ENCODE data around the gene EFHD1.

EFHD1 gene, protein sequence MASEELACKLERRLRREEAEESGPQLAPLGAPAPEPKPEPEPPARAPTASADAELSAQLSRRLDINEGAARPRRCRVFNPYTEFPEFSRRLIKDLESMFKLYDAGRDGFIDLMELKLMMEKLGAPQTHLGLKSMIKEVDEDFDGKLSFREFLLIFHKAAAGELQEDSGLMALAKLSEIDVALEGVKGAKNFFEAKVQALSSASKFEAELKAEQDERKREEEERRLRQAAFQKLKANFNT

GRCh38 chr2:232633413-232634205 is at the start of gene EFHD1:
EFHD1 (plus strand) TSS chr2:232633604; CDS start chr2:232633705, 101 bp downstream.
- peak; percentile 62 for DNase-seq

DNA sequence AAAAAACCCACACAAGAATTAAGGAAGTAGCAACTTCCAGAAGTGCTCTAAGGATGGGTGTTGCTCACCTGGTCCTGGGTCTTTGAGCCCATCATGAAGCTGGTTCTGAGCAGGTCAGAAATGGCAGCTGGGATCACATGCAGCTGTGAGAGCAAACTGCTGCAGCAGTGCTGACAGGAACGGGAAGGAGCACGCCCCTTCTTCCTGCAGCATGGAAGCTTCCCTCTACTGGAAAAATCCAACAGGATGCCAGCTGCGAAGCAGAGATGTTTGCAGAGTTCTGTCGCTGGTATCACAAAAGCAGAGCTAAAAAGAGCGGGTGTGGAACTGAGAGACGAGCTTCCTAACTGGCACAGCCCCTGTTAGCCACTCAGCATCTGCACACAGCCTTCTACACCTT is 49.2 kb upstream of the EFHD1 start:
- no peak for DNase-seq

GRCh38 chr2:232586943-232587505 is 46.4 kb upstream of the EFHD1 start:
- DNase-seq = no peak

GRCh38 chr2:232587512-232587911 is 45.9 kb upstream of the EFHD1 start:
- no peak for DNase-seq

DNA sequence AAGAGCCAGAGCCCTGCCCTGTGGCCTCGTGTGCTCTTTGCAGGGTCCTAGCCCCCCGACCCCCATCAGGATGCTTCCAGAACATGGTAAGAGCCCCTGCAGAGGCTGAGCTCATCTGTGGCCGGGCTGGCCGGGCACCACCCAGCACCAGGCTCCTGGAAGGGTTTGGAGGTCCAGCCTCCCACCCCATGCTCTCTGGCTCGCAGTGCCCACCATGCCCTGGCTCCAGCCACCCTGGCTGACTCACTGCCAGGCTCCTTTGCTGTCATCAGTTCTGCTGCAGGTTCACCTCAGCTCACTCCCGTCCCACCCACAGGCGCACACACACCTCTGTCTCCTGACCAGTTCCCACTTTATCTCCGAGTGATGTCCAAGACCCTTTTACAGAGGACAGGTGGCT is 45.4 kb upstream of the EFHD1 start:
- no peak for DNase-seq

DNA sequence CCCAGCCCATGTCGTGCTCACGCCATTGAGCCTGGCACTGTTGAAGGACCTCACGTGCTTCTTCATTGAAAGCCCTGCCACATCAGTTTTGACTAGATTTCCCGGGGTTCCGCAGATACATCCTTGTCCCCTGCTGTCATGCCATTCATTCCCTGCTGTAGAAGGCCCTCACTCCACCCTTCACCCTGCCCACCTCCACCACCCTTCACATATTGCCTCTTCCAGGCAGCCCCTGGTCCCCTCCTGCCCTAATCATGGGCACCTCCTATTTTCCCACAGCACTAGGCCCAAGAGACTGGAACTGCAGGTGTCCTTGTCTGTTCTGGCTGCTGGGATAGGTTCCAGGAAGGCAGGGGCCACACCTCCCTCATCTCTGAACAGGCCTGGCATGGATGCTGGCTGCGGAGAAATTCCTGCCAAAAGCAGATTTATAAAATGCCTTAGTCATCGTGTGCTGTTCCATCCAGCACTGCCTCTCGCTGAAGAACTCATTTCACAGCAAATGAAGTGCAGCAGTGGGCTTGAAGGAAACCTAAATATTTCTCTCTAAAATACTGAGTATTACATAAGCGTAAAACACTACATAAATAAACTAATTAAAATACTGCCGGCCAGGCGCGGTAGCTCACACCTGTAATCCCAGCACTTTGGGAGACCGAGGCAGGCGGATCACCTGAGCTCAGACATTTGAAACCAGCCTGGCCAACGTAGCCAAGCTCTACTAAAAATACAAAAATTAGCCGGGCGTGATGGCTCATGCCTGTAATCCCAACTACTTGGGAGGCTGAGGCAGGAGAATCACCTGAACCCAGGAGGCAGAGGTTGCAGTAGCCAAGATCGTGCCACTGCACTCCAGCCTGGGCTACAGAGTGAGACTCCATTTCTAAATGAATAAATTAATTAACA is 44.5 kb upstream of the EFHD1 start:
- no peak for DNase-seq

DNA sequence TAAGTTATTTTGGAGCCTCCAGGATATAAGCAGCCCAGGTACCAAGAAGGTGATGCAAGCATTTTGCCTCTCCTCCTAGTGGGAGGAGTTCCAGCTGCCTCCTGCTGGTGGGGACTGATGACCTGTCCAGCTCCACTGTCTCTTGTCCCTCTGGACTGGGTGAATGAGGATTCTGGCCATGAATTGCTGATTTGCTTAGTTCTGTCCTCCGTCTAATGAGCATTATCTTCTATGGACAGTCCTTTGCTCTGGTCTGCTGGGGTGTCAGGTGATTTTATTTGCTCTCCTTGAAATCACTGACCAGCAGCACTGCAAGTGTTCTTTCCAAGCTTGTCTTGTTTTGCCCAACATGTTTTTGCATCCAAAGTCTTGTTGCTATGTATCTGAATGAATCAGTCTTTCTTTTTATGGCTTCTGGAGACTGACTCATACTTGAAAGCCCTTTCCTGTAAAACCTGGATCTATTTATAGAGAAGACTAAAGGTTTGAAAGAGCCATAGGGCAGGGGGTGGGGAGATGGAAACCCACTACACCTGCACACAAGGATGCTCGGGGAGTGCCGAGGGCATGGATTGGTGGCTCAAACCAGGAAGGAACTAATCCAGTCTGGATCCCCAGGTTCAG is 40.5 kb upstream of the EFHD1 start:
- DNase-seq = no peak

DNA sequence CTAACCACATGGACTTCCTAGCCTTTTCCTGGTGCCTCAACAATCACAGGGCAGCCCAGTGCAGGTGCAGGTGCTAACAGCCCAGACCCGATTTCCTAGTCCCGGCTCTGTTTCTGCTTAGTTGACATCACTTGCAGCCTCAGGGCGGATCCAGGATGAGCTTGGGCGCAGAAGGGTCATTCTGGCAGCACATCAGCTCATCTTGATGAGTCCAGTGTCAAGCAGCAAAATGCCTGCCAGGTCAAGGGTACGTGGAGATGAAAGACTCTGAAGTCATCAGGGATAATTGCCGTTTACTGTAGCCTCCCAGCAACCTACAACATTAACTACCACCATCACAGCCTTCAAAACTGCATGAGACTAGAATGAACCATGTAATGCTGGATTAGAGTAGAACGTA is 39.4 kb upstream of the EFHD1 start:
- DNase-seq = no peak

GRCh38 chr2:232597362-232598079 is 35.9 kb upstream of the EFHD1 start:
- no peak for DNase-seq

- DNase-seq = no peak
Measured at GRCh38 chr2:232598293-232598692, 35.1 kb upstream of the EFHD1 start.

DNA sequence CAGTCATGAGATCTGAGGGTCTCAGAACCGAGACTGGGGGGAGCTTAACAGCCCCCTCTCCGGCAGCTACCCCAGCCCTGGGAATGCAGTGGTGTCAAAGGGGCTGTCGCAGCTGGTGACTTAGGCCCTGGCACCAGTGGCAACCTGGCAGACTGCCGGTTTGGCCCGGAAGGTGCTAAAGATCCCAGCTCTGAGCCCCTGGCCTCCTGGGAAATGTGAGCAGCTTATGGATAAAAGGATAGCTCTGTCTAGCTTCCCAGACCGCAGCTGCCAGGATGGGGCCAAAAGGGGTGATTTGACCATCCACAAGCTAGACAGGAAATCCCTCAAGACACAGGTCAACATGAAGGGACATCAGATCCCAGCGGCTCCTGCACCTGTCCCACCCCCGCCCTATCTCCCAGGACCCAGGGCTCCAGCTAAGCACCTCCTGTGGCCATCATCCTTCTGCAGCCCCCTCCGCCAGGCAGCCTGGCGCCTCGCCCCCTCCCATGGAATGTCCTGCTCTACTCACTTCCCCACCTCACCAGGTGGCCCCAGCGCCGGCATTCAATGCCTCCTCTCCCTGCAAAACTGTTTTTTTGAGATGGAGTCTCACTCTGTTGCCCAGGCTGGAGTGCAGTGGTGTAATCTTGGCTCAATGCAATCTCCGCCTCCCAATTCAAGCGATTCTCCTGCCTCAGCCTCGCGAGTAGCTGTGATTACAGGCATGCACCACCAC is 33.2 kb upstream of the EFHD1 start:
- DNase-seq = no peak

DNA sequence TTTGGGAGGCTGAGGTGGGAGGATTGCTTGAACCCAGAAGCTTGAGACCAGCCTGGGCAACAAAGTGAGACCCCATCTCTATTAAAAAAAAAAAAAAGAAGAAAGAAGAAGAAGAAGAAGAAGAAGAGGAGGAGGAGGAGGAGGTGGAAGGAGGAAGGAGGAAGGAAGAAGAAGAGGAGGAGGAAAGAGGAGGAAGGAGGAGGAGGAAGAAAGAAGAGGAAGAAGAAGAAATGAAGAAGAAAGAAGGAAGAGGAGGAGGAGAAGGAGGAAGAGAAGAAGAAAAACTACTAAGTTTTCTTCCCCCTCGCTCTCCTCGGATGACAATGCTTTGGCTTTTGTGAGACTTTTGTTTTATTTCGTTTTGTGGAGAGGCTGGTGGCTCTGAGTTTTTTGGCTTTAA is 30.1 kb upstream of the EFHD1 start:
- no peak for DNase-seq

- DNase-seq = no peak
Measured at GRCh38 chr2:232604535-232604934, 28.9 kb upstream of the EFHD1 start.

GRCh38 chr2:232607011-232607410 is 26.4 kb upstream of the EFHD1 start:
- DNase-seq = no peak

- no peak for DNase-seq
Measured at GRCh38 chr2:232609607-232610006, 23.8 kb upstream of the EFHD1 start.

GRCh38 chr2:232610081-232610480 is 23.3 kb upstream of the EFHD1 start:
- no peak for DNase-seq

DNA sequence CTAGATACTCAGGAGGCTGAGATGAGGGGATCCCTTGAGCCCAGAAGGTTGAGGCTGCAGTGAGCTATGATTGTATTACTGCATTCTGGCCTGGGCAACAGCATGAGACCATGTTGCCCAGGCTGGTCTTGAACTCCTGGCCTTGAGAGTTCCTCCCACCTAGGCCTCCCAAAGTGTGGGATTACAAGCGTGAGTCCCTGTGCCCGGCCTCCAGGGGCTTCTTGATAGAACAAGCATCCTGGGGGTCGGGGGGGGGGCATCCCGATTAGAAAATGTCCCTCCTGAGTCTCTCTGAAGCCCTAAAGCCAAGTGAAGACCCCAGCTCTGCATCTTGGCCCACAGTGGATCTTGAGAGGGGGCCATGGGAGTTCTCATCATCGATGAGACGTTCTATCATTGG is 22.3 kb upstream of the EFHD1 start:
- DNase-seq = no peak

GRCh38 chr2:232611559-232612218 is 21.7 kb upstream of the EFHD1 start:
- DNase-seq = peak; percentile 72

DNA sequence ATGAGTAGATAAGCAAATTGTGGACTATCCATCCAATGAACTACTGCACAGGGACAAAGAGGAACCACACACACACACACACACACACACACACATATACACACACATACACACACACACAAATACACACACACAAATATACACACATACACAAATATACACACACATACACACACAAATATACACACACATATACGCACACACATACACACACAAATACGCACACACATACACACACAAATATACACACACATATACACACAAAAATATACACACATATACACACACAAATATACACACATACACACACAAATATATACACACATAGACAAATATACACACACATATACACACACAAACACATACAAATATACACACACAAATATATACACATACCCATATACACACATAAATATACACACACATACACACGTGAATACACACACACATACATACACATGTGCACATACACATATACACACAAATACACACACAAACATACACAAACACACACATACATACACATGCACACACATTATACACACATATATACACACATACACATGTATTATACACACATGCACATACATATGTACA is 19.8 kb upstream of the EFHD1 start:
- no peak for DNase-seq

DNA sequence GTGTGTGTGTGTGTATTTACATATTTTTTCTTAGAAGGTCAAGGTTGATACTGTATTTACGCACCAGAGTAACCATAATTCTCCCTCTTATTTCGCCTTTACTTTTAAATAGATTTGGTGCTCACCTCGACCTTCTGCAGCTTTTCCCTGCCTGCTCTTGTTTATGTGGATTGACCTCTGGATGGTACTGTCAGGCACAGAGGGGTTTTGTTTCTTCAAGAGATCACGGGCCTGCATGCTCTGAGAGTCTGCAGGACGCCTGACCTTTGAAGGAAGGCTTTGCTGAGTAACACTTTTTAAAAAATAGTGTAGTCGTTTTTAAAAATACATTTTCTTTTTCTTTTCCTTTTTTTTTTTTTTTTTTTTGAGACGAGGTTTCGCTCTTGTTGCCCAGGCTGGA is 18.1 kb upstream of the EFHD1 start:
- no peak for DNase-seq

All from stimulated activated CD4-positive, alpha-beta T cell treated with anti-CD3 and anti-CD28 coated beads, Interleukin-4, amount 100 ng/mL, for 1 hour (primary cell).